Fibroblast of lung (primary cell): Measurements from ENCODE around the gene CLIP2. TPM values are rescaled to one million over a fixed set of nuclear protein-coding genes. Genes with fewer than 3 reads are reported as not detected.
A peak's percentile ranks its signal among the peaks of the same experiment; 100 is the strongest.

Experiments
- DNase-seq, 2 donors: peaks; one replicate each; pipeline versions ENCODE4 v3.0.0 to v3.0.0-alpha.2; 2010; ENCODE audit warnings: low read depth in 2 of 2
- H2AFZ ChIP-seq: 2 replicates; pipeline ENCODE4 v1.5.1; 2012; ENCODE audit warnings: low read length, control low read depth, inconsistent platforms
- H3K27ac ChIP-seq: 2 replicates; pipeline ENCODE4 v1.5.1; 2011; ENCODE audit warnings: low read length, control low read depth; ENCODE audit not compliant: insufficient read depth
- H3K27me3 ChIP-seq: 2 replicates; pipeline ENCODE4 v1.5.1; 2011; ENCODE audit warnings: mild to moderate bottlenecking, low read length; ENCODE audit not compliant: control insufficient read depth, insufficient read depth
- H3K36me3 ChIP-seq: 2 replicates; pipeline ENCODE4 v1.5.1; 2011; ENCODE audit warnings: low read length; ENCODE audit not compliant: control insufficient read depth, insufficient read depth
- H3K4me1 ChIP-seq: 2 replicates; pipeline ENCODE4 v1.5.1; 2011; ENCODE audit warnings: low read length; ENCODE audit not compliant: control insufficient read depth, insufficient read depth; ENCODE audit errors: extremely low read depth
- H3K4me2 ChIP-seq: 2 replicates; pipeline ENCODE4 v1.5.1; 2011; ENCODE audit warnings: low read length, control low read depth; ENCODE audit not compliant: insufficient read depth; ENCODE audit errors: extremely low read depth
- H3K4me3 ChIP-seq, 4 experiments: fragments of 200-600 bp in 1 of 4; sonication (generic) in 1 of 4; replicated peaks in 1 of 4; 2 replicates each; pipeline ENCODE4 v1.5.1; 2011 to 2016; ENCODE audit warnings: low read length in 4 of 4, low read depth in 3 of 4, mild to moderate bottlenecking in 3 of 4, control low read depth in 2 of 4, inconsistent platforms in 1 of 4, mixed read lengths in 1 of 4; ENCODE audit not compliant: insufficient read depth in 1 of 4; ENCODE audit errors: control extremely low read depth in 1 of 4
- H3K79me2 ChIP-seq: 2 replicates; pipeline ENCODE4 v1.5.1; 2012; ENCODE audit warnings: mild to moderate bottlenecking, low read length, inconsistent platforms; ENCODE audit not compliant: control insufficient read depth, insufficient read depth
- H3K9ac ChIP-seq: 2 replicates; pipeline ENCODE4 v1.5.1; 2011; ENCODE audit warnings: mild to moderate bottlenecking, low read length, control low read depth; ENCODE audit not compliant: insufficient read depth
- H3K9me3 ChIP-seq: 2 replicates; pipeline ENCODE4 v1.5.1; 2012; ENCODE audit warnings: low read depth, low read length; ENCODE audit not compliant: control insufficient read depth, insufficient read depth
- H4K20me1 ChIP-seq: 2 replicates; pipeline ENCODE4 v1.5.1; 2011; ENCODE audit warnings: low read length; ENCODE audit not compliant: control insufficient read depth, insufficient read depth; ENCODE audit errors: extremely low read depth
- CTCF ChIP-seq, 2 donors: IDR thresholded peaks in 1 of 2; conservative IDR thresholded peaks in 1 of 2; 1 replicate in 1 of 2; 2 replicates in 1 of 2; pipeline ENCODE4 v1.5.1; 2011 to 2012; ENCODE audit warnings: low read length in 2 of 2, control low read depth in 1 of 2, inconsistent platforms in 1 of 2, low read depth in 1 of 2, mild to moderate bottlenecking in 1 of 2
- EZH2 ChIP-seq: IDR thresholded peaks from 2 replicates; pipeline ENCODE4 v1.5.1; 2012; ENCODE audit warnings: low read length, control low read depth, mild to moderate bottlenecking; ENCODE audit errors: missing control alignments
- polyA plus RNA-seq, 2 donors: library from polyadenylated mRNA; depleted of rRNA in 1 of 2; stranded (reverse) in 1 of 2; unstranded in 1 of 2; fragments of >200 nt; gene quantifications; 2 replicates each; pipeline ENCODE4 v1.2.1, GENCODE V29; 2011 to 2012; ENCODE audit warnings: missing spikeins in 1 of 2
- total RNA-seq: library from RNA; depleted of rRNA; stranded (reverse); fragments of >200 nt; gene quantifications from 2 replicates; pipeline ENCODE4 v1.2.1, GENCODE V29; 2014

CLIP2 gene
- total and polyA plus RNA-seq, 2 donors (not counting 1 experiment from before 2014, with no cell fraction given): 13.1 to 77.8 TPM

GRCh38 chr7:74454925-74455288 lies 165.7 kb downstream of the CLIP2 start:
- H3K27ac ChIP-seq: no peak overlapping the region
- no peaks in the 10 kb centered on the region for H3K79me2 ChIP-seq
- peak overlapping the region; percentile 68 for H3K4me2 ChIP-seq
- no peaks in the 10 kb centered on the region for H3K27me3 ChIP-seq
- H2AFZ ChIP-seq: no peak overlapping the region
- no peak for DNase-seq
- H3K4me3 ChIP-seq: peak overlapping the region; percentile 37 to 69 (median 62)
- peak overlapping the region; percentile 46 for H3K9ac ChIP-seq
- peaks cover 2% of the 10 kb centered on the region for H3K4me1 ChIP-seq
- H3K9me3 ChIP-seq: no peaks in the 10 kb centered on the region
- no peaks in the 10 kb centered on the region for H4K20me1 ChIP-seq
- TF ChIP-seq CTCF (conservative IDR thresholded peaks at IDR 0.05 in 1 of 2, IDR thresholded peaks at IDR 0.05 in 1 of 2; ENCODE audit: low read depth in 1 of 2, low read length in 2 of 2) (no peak), EZH2 (no peak)
- H3K36me3 ChIP-seq: no peaks in the 10 kb centered on the region

- H2AFZ ChIP-seq: no peak overlapping the region
- DNase-seq: no peak
- H3K36me3 ChIP-seq: no peaks in the 10 kb centered on the region
- H3K27ac ChIP-seq: no peak overlapping the region
- peak overlapping the region in 2 of 4 experiments; percentile 61 to 69 for H3K4me3 ChIP-seq
- no peaks in the 10 kb centered on the region for H3K9me3 ChIP-seq
- H4K20me1 ChIP-seq: no peaks in the 10 kb centered on the region
- peaks cover 2% of the 10 kb centered on the region for H3K4me1 ChIP-seq
- no peak for TF ChIP-seq CTCF (conservative IDR thresholded peaks at IDR 0.05 in 1 of 2, IDR thresholded peaks at IDR 0.05 in 1 of 2; ENCODE audit: low read depth in 1 of 2, low read length in 2 of 2)
- TF ChIP-seq EZH2: no peak
- H3K79me2 ChIP-seq: no peaks in the 10 kb centered on the region
- no peak overlapping the region for H3K9ac ChIP-seq
- no peaks in the 10 kb centered on the region for H3K27me3 ChIP-seq
- peak overlapping the region; percentile 68 for H3K4me2 ChIP-seq
Observed at GRCh38 chr7:74455291-74455804, 166.1 kb downstream of the CLIP2 start.

Other genes starting within 250 kb of the CLIP2 start
- gene LIMK1, start 205.6 kb upstream of the CLIP2 start, total RNA-seq: 14.9 and 22.5 TPM in 2 replicates
- 22.5 and 40.2 TPM in 2 replicates for gene LIMK1, start 205.6 kb upstream of the CLIP2 start, polyA plus RNA-seq
- 308 and 361 TPM in 2 replicates for gene EIF4H, start 115.1 kb upstream of the CLIP2 start, total RNA-seq
- 292 and 301 TPM in 2 replicates for gene EIF4H, start 115.1 kb upstream of the CLIP2 start, polyA plus RNA-seq
- gene LAT2, start 79.4 kb upstream of the CLIP2 start, total RNA-seq: 0.26 and 0.50 TPM in 2 replicates
- 0.34 and 0.36 TPM in 2 replicates for gene LAT2, start 79.4 kb upstream of the CLIP2 start, polyA plus RNA-seq
- 9.9 and 11.8 TPM in 2 replicates for gene RFC2, start 35.0 kb upstream of the CLIP2 start, total RNA-seq
- 19.6 and 33.2 TPM in 2 replicates for gene RFC2, start 35.0 kb upstream of the CLIP2 start, polyA plus RNA-seq
- 10.0 and 14.7 TPM in 2 replicates for gene GTF2IRD1, start 164.5 kb downstream of the CLIP2 start, total RNA-seq
- gene GTF2IRD1, start 164.5 kb downstream of the CLIP2 start, polyA plus RNA-seq: 7.8 and 9.7 TPM in 2 replicates